Activated T-cell treated with anti-CD3 and anti-CD28 coated beads for 24 hours (primary cell): ENCODE measurements around the gene POU4F1.
A peak's percentile ranks its signal among the peaks of the same experiment; 100 is the strongest.
"Not testable (repeated sequence)": the region's sequence is repeated elsewhere in the genome, so short reads cannot be mapped to it uniquely, and the experiment has no call there.

Source experiments
- DNase-seq: peaks from one replicate; pipeline ENCODE4 v3.0.0-alpha.2; 2020; ENCODE audit warnings: low read depth

The POU4F1 gene

GRCh38 chr13:78603240-78603957, at the start of gene POU4F1:
POU4F1 (minus strand) TSS chr13:78603552; CDS start chr13:78603326, 226 bp downstream.
- peak; percentile 56 for DNase-seq

- no peak for DNase-seq
Measured at GRCh38 chr13:78652651-78653050, 49.3 kb upstream of the POU4F1 start.

- DNase-seq, result no peak
Measured at GRCh38 chr13:78650717-78651083, 47.3 kb upstream of the POU4F1 start.

- DNase-seq, result no peak
Measured at GRCh38 chr13:78649997-78650716, 46.8 kb upstream of the POU4F1 start.

- not testable (repeated sequence) for DNase-seq
Measured at GRCh38 chr13:78647109-78647678, 43.8 kb upstream of the POU4F1 start.

- DNase-seq, result no peak
Measured at GRCh38 chr13:78638216-78638615, 34.9 kb upstream of the POU4F1 start.

GRCh38 chr13:78636495-78636894, 33.1 kb upstream of the POU4F1 start:
- DNase-seq, result no peak

GRCh38 chr13:78632996-78633395, 29.6 kb upstream of the POU4F1 start:
- DNase-seq, result no peak

- no peak for DNase-seq
Measured at GRCh38 chr13:78631077-78631476, 27.7 kb upstream of the POU4F1 start.

GRCh38 chr13:78630511-78630910, 27.2 kb upstream of the POU4F1 start:
- DNase-seq, result no peak

GRCh38 chr13:78625384-78625783, 22.0 kb upstream of the POU4F1 start:
- no peak for DNase-seq

- DNase-seq, result no peak
Measured at GRCh38 chr13:78623132-78623531, 19.8 kb upstream of the POU4F1 start.

- no peak for DNase-seq
Measured at GRCh38 chr13:78620936-78621470, 17.7 kb upstream of the POU4F1 start.

- DNase-seq, result no peak
Measured at GRCh38 chr13:78618411-78618810, 15.1 kb upstream of the POU4F1 start.

GRCh38 chr13:78611040-78611439, 7.7 kb upstream of the POU4F1 start:
- no peak for DNase-seq

GRCh38 chr13:78610381-78610883, 7.1 kb upstream of the POU4F1 start:
- no peak for DNase-seq

- no peak for DNase-seq
Measured at GRCh38 chr13:78609464-78610205, 6.3 kb upstream of the POU4F1 start.

GRCh38 chr13:78608688-78609463, 5.5 kb upstream of the POU4F1 start:
- DNase-seq, result no peak

- no peak for DNase-seq
Measured at GRCh38 chr13:78608252-78608687, 4.9 kb upstream of the POU4F1 start.

- DNase-seq, result no peak
Measured at GRCh38 chr13:78607409-78608251, 4.3 kb upstream of the POU4F1 start.
